Adrenal gland (tissue), 5 donors: ENCODE measurements around the gene TENM4.

ENCODE experiments used
- CTCF ChIP-seq, 6 experiments: fragments of 450-650 bp in 4 of 6; fragments of 200-600 bp in 2 of 6; sonication (generic) in 1 of 6; IDR thresholded peaks; 1 replicate in 5 of 6; 2 replicates in 1 of 6; pipeline versions ENCODE4 v1.5.1 to v1.8.0; 2016 to 2021; ENCODE audit warnings: antibody characterized with exemption in 6 of 6, mild to moderate bottlenecking in 2 of 6, moderate library complexity in 1 of 6
- POLR2A ChIP-seq, 2 donors: fragments of 450-650 bp; IDR thresholded peaks; one replicate each; pipeline ENCODE4 v1.6.1; 2017; ENCODE audit warnings: antibody characterized with exemption in 2 of 2, mild to moderate bottlenecking in 2 of 2, moderate library complexity in 1 of 2
- donor health status: DM: no; HTN: no; CAD: no.

GRCh38 chr11:79237703-79238102, 203.1 kb downstream of the TENM4 start:
- TF ChIP-seq CTCF (IDR thresholded peaks at IDR 0.05) (no peak), POLR2A (IDR thresholded peaks at IDR 0.05) (no peak)
